Sigmoid colon (tissue), 4 donors: ENCODE data around the gene CD81.

Experiments used
- CTCF ChIP-seq, 4 experiments: fragments of 450-650 bp in 3 of 4; fragments of 200-600 bp in 1 of 4; IDR thresholded peaks; one replicate each; pipeline ENCODE4 v1.5.1; 2016 to 2019; ENCODE audit warnings: antibody characterized with exemption in 4 of 4, mild to moderate bottlenecking in 3 of 4, moderate library complexity in 2 of 4
- EP300 ChIP-seq, 4 donors: sonication (generic); formaldehyde crosslinking; IDR thresholded peaks; one replicate each; pipeline ENCODE4 v1.6.1; 2017; ENCODE audit warnings: antibody characterized with exemption in 4 of 4
- POLR2A ChIP-seq, 2 donors: fragments of 450-650 bp; IDR thresholded peaks; one replicate each; pipeline ENCODE4 v1.6.1; 2016; ENCODE audit warnings: antibody characterized with exemption in 2 of 2, mild to moderate bottlenecking in 2 of 2, moderate library complexity in 2 of 2
- POLR2AphosphoS5 ChIP-seq, 4 donors: sonication (generic); formaldehyde crosslinking; IDR thresholded peaks; one replicate each; pipeline ENCODE4 v1.6.1; 2017; ENCODE audit warnings: antibody characterized with exemption in 4 of 4

- TF ChIP-seq CTCF (IDR thresholded peaks at IDR 0.05) = peak; percentile 94 to 96 (median 96)
- no peak for TF ChIP-seq POLR2AphosphoS5 (IDR thresholded peaks at IDR 0.05)
- no peak for TF ChIP-seq EP300 (IDR thresholded peaks at IDR 0.05)
- TF ChIP-seq POLR2A (IDR thresholded peaks at IDR 0.05) = no peak
Observed at GRCh38 chr11:2420502-2421225, 43.6 kb downstream of the CD81 start.
